GM10248 (cell line): ENCODE data around the gene RAB8A.
"Not testable (repeated sequence)": the region's sequence is repeated elsewhere in the genome, so short reads cannot be mapped to it uniquely, and the experiment has no call there.

Experiments
- CTCF ChIA-PET: fragments of 300-600 bp; sonication (Branson Sonifier 250); formaldehyde crosslinking; extraction: SDS; loops from one replicate; lab custom pipeline; 2021; ENCODE audit warnings: antibody characterized with exemption; lab: Yijun Ruan, JAX
- POLR2A ChIA-PET: fragments of 350-650 bp; sonication (Branson Sonifier 250); formaldehyde crosslinking; extraction: SDS; loops from one replicate; lab custom pipeline; 2020; ENCODE audit warnings: antibody characterized with exemption; lab: Yijun Ruan, JAX
- DNase-seq: peaks from one replicate; pipeline ENCODE4 v3.0.0; 2012; ENCODE audit errors: extremely low spot score
- CTCF ChIP-seq: IDR thresholded peaks from 2 replicates; pipeline ENCODE4 v1.5.1; 2012; ENCODE audit warnings: mild to moderate bottlenecking, low read depth; ENCODE audit errors: extremely low read depth, missing control alignments, control extremely low read depth

Gene RAB8A

DNA sequence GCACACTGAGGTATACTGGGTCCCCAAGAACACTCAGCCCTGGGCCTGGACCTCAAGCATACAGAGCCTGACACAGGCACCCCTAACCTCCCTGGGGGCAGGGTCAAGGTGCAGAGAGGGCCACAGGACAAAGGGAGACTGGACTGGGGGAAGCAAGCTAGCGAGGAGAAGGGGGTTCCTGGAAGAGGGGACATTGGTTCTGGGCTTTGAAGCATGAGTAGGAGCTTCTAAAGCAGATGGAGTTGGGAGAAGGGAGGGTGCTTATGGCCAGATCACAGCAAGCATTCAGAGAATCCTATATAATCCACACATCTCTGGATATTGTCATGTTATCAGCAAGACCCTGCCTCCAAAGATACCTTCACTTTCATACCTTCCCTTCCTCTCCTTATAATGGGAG, 58.4 kb downstream of the RAB8A start:
- POLR2A ChIA-PET, result no interaction called here
- TF ChIP-seq CTCF, result no peak
- no peak for DNase-seq
- CTCF ChIA-PET, result interaction anchor here (1.0 to 5.4 kb wide), 7 partner anchors 12 to 128 kb away, joined by 3 to 20 read pairs (median 5); partner anchors contain the start of genes FAM32A and HSH2D

GRCh38 chr19:16175954-16176353, 64.3 kb downstream of the RAB8A start:
- POLR2A ChIA-PET, result no interaction called here
- CTCF ChIA-PET, result interaction anchor here (0.8 to 1.0 kb wide), 2 partner anchors 113 to 135 kb away, joined by 3 to 5 read pairs; no protein-coding TSS in a partner anchor
- no peak for TF ChIP-seq CTCF
- DNase-seq, result no peak

DNA sequence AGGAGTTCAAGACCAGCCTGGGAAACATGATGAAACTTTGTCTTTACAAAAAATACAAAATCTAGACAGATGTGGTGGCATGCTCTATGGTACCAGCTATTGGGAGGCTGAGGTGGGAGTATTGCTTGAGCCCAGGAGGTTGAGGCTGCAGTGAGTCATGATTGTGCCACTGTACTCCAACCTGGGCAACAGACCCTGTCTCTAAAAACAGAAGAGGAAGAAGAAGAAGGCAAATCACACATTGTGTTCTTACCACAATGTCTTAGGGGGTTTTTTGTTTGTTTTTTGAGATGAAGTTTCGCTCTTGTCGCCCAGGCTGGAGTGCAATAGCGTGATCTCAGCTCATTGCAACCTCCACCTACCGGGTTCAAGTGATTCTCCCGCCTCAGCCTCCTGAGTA, 67.2 kb downstream of the RAB8A start:
- CTCF ChIA-PET, result interaction anchor here (1.1 to 2.4 kb wide), 4 partner anchors 61 to 137 kb away, joined by 3 to 11 read pairs (median 4); no protein-coding TSS in a partner anchor
- POLR2A ChIA-PET, DNase-seq: not testable (repeated sequence)

DNA sequence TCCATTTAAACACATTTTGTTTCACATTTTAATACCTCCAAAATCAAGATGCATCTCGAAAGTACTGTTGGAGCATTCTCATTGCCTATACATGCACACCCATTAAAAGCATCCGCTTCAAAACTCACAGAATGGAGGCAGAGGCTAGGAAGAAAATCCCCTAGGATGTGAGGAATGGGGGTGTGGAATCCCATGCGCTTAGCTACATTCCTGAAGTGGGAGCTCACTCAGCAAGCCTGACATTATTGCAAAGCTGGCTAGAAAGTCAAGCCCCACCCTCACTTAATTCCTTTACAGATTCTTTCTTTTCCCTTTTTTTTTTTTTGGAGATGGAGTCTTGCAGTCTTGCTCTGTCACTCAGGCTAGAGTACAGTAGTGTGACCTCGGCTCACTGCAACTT, 68.9 kb downstream of the RAB8A start:
- TF ChIP-seq CTCF, result no peak
- ChIA-PET POLR2A (interaction anchor here (0.6 kb wide), 1 partner anchor 27 kb away, joined by 3 read pairs; no protein-coding TSS in a partner anchor), CTCF (interaction anchor here (0.9 to 2.7 kb wide), 7 partner anchors 8 to 118 kb away, joined by 3 to 11 read pairs (median 3); partner anchors contain the start of gene CIB3)
- no peak for DNase-seq
